CD4-positive, alpha-beta T cell treated with Interleukin-6 at 100 ng/mL for 8 hours (primary cell): ENCODE results near the gene RNF112.
"Not testable (repeated sequence)": the region's sequence is repeated elsewhere in the genome, so short reads cannot be mapped to it uniquely, and the experiment has no call there.

Experiments
- DNase-seq: peaks from one replicate; pipeline ENCODE4 v3.0.0-alpha.2; 2020; ENCODE audit warnings: mixed read lengths, low spot score

RNF112 gene

GRCh38 chr17:19413761-19414160, 2.7 kb downstream of the RNF112 start:
- no peak for DNase-seq

- DNase-seq: no peak
Observed at GRCh38 chr17:19414396-19415280, 3.6 kb downstream of the RNF112 start.

GRCh38 chr17:19415311-19415710, 4.3 kb downstream of the RNF112 start:
- no peak for DNase-seq

- DNase-seq: no peak
Observed at GRCh38 chr17:19415806-19416775, 5.1 kb downstream of the RNF112 start.

- DNase-seq: no peak
Observed at GRCh38 chr17:19417611-19418010, 6.6 kb downstream of the RNF112 start.

- no peak for DNase-seq
Observed at GRCh38 chr17:19418251-19418992, 7.4 kb downstream of the RNF112 start.

GRCh38 chr17:19421219-19421618, 10.2 kb downstream of the RNF112 start:
- no peak for DNase-seq

- no peak for DNase-seq
Observed at GRCh38 chr17:19421926-19422325, 10.9 kb downstream of the RNF112 start.

- DNase-seq: no peak
Observed at GRCh38 chr17:19424934-19425868, 14.2 kb downstream of the RNF112 start.

GRCh38 chr17:19426631-19427030, 15.6 kb downstream of the RNF112 start:
- no peak for DNase-seq

GRCh38 chr17:19431691-19432090, 20.7 kb downstream of the RNF112 start:
- no peak for DNase-seq

GRCh38 chr17:19433255-19433654, 22.2 kb downstream of the RNF112 start:
- no peak for DNase-seq

- no peak for DNase-seq
Observed at GRCh38 chr17:19433727-19434340, 22.8 kb downstream of the RNF112 start.

GRCh38 chr17:19440421-19440820, 29.4 kb downstream of the RNF112 start:
- no peak for DNase-seq

- not testable (repeated sequence) for DNase-seq
Observed at GRCh38 chr17:19441288-19441687, 30.3 kb downstream of the RNF112 start.

- no peak for DNase-seq
Observed at GRCh38 chr17:19442731-19443130, 31.7 kb downstream of the RNF112 start.

- no peak for DNase-seq
Observed at GRCh38 chr17:19443148-19443547, 32.1 kb downstream of the RNF112 start.

- DNase-seq: no peak
Observed at GRCh38 chr17:19445105-19445504, 34.1 kb downstream of the RNF112 start.

- DNase-seq: not testable (repeated sequence)
Observed at GRCh38 chr17:19446577-19446976, 35.5 kb downstream of the RNF112 start.

GRCh38 chr17:19447085-19447583, 36.1 kb downstream of the RNF112 start:
- peak; percentile 71 for DNase-seq
